DMS53 treated with DMSO at 0.1 percent for 48 hours (cell line): ENCODE data around the gene MOAP1.
"Not testable (repeated sequence)": the region's sequence is repeated elsewhere in the genome, so short reads cannot be mapped to it uniquely, and the experiment has no call there.

Experiments used
- DNase-seq: peaks from one replicate; lab custom pipeline; 2025; ENCODE audit not compliant: unreplicated experiment; lab: John Stamatoyannopoulos, UW

Gene MOAP1

GRCh38 chr14:93186466-93186865, 1.8 kb upstream of the MOAP1 start:
- no peak for DNase-seq

- no peak for DNase-seq
These were observed 638 bp upstream of the MOAP1 start for GRCh38 chr14:93185349-93185720.

GRCh38 chr14:93183596-93184317, 940 bp downstream of the MOAP1 start:
- DNase-seq = no peak

DNA sequence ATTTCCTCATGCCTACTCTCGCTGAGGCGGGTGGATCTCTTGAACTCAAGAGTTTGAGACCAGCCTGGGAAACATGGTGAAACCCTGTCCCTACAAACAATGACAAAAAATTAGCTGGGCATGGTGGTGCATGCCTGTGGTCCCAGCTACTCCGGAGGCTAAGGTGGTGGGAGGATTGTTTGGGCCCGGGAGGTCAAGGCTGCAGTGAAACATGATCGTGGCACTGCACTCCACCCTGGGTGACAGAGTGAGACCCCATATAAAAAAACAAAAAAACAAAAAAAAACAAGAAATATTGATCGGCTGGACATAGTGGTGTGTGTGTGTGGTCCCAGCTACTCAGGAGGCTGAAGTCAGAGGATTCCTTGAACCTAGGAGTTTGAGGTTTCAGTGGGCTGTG, 9.2 kb downstream of the MOAP1 start:
- DNase-seq = no peak

DNA sequence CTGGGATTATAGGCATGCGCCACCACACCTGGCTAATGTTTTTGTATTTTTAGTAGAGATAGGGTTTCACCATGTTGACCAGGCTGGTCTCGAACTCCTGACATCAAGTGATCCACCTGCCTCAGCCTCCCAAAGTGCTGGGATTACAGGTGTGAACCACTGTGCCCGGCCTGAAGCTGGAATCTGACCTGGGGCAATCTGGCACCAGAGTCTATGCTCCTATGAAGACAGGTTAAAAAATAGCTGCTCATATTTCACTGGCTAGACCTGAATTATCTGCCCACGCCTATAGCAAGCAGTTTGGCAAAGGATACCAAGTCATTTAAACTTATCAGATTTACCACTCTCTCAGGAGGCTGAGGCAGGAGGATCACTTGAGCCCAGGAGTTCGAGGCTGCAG, 10.0 kb downstream of the MOAP1 start:
- not testable (repeated sequence) for DNase-seq

DNA sequence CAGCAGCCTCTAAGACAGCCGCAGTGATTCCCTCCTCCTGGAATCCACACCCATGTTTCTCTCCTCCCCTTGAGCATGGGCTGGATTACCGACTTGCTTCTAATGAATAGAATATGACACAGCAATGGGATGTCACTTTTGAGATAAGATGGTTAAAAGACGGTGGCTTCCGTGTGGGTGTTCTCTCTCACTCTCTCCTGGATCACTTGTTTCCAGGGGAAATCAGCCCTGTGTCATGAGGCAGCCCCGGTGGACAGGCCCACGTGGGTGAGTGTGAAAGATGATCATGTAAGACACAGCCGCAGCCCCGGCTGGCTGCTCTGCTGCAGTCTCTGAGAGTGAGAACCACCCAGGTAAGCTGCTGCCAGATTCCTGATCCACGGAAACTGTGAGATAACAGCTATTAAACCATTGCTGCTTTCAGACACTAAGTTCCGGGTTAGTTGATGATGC, 10.7 kb downstream of the MOAP1 start:
- no peak for DNase-seq

- DNase-seq = no peak
These were observed 13.3 kb downstream of the MOAP1 start for GRCh38 chr14:93171376-93171775.

- not testable (repeated sequence) for DNase-seq
These were observed 14.6 kb downstream of the MOAP1 start for GRCh38 chr14:93170141-93170540.

DNA sequence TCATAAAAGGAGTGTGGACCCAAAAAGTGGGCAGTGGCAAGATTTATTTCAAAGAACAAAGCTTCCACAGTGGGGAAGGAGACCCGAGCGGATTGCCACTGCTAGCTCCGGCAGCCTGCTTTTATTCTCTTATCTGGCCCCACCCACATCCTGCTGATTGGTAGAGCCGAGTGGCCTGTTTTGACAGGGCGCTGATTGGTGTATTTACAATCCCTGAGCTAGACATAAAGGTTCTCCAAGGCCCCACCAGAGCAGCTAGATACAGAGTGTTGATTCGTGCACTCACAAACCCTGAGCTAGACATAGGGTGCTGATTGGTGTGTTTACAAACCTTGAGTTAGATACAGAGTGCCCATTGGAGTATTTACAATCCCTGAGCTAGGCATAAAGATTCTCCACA, 15.1 kb downstream of the MOAP1 start:
- DNase-seq = not testable (repeated sequence)

DNA sequence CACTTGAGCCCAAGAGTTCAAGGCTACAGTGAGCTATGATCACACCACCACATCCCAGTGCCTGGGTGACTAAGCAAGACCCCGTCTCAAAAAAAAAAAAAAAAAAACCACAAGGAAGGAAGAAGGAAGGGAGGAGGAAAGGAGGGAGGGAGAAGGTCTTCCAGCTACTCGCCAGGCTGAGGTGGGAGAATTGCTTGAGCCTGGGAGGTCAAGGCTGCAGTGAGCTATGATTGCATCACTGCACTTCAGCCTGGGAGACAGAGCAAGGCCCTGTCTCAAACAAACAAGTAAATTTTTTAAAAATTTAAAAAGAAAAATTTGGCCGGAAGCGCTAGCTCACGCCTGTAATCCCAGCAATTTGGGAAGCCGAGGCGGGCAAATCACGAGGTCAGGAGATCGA, 16.1 kb downstream of the MOAP1 start:
- DNase-seq = not testable (repeated sequence)

DNA sequence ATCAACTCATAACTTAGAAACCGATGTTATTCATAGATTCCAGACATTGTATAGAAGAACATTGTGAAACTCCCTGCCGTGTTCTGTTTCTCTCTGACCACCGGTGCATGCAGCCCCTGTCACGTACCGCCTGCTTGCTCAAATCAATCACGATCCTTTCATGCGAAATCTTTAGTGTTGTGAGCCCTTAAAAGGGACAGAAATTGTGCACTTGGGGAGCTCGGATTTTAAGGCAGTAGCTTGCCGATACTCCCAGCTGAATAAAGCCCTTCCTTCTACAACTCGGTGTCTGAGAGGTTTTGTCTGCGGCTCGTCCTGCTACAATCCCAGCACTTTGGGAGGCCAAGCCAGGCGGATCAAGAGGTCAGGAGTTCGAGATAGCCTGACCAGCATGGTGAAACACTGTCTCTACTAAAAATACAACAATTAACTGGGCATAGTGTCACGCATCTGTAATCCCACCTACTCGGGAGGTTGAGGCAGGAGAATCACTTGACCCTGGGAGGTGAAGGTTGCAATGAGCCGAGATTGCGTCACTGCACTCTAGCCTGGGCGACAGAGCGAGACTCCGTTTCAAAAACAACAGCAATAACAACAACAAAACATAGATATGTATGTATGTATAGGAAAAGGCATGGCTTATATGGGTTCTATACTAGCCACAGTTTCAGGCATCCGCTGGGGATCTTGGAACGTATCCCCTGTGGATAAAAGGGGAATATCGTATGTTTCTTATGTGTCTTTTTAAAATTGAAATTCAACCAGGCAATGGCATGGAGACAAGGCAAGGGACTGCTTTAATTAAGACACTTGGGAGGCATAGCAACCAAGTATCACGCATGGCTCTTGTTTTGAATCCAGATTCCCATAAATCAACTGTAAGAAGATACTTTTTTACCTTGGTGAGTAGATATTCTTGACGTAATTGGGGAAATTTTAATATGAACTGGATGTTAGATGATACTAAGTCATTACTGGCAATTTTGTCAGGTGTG, 19.1 kb downstream of the MOAP1 start:
- not testable (repeated sequence) for DNase-seq

GRCh38 chr14:93163564-93163963, 21.1 kb downstream of the MOAP1 start:
- no peak for DNase-seq

- DNase-seq = no peak
These were observed 23.2 kb downstream of the MOAP1 start for GRCh38 chr14:93161411-93161940.

DNA sequence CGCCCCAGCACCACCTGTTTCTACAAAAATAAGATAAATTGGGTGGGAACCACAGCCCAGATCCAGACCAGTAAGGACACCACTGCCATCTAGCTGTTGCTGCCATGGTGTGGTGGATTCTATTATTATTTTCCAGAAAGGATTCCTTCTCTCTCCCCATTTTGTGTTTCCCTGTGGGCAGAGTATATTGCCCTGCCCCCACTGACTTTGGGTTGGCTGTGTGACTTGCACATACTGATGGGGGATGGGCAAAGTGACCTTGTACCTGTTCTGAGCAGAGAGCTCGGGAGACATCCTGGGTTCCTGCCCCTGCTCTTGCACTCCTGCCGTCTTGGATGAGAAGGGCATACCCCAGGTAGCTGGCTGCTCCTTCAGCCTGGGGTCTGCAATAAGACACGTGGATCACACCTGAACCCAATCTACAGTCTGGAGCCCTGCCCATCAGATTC, 24.3 kb downstream of the MOAP1 start:
- DNase-seq = no peak

- DNase-seq = not testable (repeated sequence)
These were observed 24.9 kb downstream of the MOAP1 start for GRCh38 chr14:93159625-93160352.

DNA sequence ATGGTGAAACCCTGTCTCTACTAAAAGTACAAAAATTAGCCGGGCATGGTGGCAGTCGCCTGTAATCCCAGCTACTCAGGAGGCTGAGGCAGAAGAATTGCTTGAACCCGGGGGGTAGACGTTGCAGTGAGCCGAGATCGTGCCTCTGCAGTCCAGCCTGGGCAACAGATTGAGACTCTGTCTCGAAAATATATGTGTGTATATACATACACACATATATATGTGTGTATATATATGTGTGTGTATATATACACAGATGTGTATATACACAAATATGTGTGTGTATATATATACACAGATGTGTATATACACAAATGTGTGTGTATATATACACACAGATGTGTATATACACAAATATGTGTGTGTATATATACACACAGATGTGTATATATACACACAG, 26.3 kb downstream of the MOAP1 start:
- DNase-seq = not testable (repeated sequence)

DNA sequence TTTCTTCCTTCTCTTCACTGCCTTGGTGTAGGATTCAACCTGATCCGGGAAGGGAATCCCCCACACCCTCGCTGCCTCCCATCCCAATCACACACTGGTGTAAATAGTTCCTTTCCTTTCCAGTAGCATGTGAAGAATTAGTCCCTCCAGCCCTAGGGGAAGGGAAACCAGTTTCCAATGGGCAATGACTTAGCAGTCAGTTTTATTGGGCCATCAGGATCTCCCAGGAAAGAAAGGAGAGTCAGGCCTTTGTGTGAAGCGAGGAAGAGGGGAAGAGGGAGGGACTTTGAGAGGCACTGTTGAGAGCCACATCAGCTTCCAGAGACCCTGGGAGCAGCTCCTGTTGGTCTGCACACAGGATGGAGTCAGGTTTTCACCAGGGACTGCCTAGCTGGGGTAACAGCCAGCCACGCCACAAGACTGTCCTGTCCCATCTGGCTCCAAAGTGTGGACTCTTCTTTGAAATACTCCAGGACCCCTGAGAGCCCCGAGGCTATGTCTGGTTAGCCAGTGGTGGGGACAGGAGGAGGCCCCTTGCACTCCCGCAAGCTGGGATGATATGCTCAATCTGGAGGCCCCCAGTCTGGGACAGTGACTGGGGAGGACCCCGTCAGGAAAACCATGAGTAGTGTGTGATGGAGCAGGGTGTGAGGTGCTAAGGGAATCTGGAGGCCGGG, 27.9 kb downstream of the MOAP1 start:
- no peak for DNase-seq

DNA sequence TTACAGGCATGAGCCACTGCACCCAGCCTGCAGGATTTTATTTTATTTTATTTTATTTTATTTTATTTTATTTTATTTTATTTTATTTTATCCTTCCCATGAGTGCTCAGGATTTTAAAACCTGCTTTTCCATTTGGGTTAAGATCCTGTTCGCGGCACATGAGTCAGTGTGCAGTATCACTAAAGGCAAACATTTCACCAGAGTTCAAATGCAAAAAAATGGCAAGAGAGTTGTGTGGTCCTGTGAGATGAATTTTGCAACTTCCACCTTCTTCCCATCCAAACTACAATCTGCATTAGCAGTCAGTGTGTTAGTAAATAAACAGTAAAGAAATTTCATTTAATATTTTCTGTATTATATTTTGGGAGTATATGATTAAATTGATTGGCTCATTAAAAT, 29.0 kb downstream of the MOAP1 start:
- DNase-seq = no peak

GRCh38 chr14:93153121-93153520, 31.6 kb downstream of the MOAP1 start:
- DNase-seq = no peak
